NCI-H1694 treated with DMSO at 0.1 percent for 48 hours (cell line): ENCODE data around the gene FANCF.
"Not testable (repeated sequence)": the region's sequence is repeated elsewhere in the genome, so short reads cannot be mapped to it uniquely, and the experiment has no call there.

Experiments
- DNase-seq: peaks from one replicate; lab custom pipeline; 2025; lab: John Stamatoyannopoulos, UW

Gene FANCF, protein sequence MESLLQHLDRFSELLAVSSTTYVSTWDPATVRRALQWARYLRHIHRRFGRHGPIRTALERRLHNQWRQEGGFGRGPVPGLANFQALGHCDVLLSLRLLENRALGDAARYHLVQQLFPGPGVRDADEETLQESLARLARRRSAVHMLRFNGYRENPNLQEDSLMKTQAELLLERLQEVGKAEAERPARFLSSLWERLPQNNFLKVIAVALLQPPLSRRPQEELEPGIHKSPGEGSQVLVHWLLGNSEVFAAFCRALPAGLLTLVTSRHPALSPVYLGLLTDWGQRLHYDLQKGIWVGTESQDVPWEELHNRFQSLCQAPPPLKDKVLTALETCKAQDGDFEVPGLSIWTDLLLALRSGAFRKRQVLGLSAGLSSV

GRCh38 chr11:22625448-22626287, at the start of gene FANCF:
FANCF (minus strand) TSS chr11:22625823; CDS start chr11:22625810, 13 bp downstream.
- peak; percentile 89 for DNase-seq

GRCh38 chr11:22674470-22675439, 49.1 kb upstream of the FANCF start:
- DNase-seq, result no peak

DNA sequence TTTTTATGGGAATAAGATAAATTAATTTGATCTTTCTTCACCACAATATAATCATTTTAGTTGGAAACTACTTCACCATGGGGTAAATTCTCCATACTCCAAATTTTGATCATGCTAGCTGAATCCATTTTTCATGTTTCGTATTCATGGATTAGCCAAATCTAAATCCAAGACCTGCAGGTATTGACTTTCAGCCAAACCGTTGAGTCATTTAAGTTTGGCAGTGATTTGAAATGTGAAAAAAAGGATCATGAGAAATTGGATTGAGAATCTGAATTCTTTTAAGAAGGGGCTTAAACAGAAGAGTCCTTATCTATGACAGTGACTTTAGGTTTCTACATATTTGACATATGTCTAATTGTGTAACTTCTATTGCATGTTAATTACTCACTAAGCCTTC, 46.1 kb upstream of the FANCF start:
- DNase-seq, result no peak

- no peak for DNase-seq
These were observed 45.2 kb upstream of the FANCF start for GRCh38 chr11:22670830-22671229.

DNA sequence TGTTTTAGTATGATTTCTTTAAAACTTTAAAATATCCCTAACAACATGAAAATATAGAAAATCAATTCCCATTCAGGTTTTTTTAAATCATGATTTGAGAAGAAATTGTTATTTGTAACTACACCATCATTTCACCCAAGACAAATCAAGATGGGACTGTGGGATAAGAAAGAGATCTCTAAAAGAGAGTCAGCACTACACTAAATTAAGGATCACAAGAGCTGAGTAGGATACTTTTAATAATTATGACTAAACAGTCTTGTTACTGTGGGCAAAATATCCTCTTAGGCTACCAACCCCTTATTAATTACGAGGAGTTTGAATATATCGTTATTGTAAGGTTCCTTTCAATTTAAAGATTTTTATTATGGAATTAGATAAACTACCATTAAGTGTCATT, 43.7 kb upstream of the FANCF start:
- no peak for DNase-seq

DNA sequence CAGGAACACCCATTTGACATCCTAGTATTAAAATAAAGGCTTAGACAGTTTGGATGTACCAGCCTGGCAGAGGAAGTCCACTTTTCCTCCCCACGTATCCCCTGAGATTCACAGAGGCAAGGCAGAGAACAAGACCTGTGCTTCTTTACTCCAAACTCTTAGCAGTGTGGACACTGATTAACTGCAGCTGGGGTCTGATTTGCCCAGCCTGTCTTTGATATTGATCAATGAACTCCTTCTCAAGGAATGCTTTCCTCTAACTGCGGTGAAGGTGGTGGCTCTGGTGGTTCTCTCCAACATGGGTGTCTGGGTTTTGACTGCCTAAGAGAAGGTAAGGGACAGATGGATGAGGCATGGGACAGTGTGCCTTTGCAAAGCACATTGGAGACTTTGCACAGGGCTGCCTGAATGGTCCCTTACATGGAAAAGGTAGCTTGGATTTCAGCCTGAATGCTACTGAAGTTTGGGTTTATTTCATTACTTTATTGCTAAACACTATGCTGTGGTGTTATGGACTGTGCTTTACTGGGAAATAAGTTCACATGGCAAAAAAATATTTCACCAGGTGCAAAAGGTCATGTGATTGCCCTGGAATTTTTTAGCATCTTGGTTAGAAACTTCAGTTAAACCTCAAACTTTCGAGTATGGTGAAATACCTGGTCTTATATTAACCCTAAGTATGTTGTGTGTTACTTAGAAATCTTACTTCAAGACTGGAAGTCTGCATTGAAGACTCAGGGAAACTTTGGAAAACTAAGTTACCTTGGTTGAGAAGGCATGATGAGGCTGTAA, 42.6 kb upstream of the FANCF start:
- DNase-seq, result no peak

DNA sequence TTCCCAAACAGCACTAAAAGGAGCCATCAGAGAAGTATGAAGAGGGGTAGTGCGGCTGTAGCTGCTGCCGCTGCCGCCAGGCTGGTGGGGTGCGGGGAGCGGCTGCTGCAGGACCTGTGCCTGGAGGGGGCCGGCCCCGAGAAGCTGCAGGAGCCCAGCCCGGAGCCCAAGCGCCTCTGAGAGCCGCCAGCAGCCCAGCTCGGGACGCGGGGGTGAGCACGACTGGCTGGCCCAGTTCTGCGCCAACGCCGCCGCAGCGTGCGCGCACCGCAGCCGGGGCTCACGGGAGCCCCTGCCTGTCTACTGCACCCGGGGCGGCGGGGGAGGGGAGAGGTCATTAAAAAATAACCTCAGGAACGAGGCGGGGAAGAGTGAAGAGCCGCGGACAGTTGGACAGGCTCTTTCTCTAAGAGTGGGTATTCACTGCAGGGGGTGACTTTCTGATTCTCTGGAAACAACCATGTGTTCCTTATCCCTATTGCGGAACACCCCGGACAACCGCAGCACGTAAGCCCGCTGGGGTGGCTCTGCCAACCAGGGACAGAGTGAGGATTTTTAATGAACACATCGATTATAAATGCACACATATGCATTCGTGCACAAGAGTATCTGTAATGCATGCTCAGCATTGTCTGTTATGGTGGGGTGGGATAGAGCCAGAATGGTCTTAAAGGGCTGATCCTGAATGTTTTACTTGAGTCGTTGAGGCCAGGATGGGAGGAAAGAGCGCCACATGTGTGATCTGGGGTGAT, 41.2 kb upstream of the FANCF start:
- DNase-seq, result peak; percentile 50

DNA sequence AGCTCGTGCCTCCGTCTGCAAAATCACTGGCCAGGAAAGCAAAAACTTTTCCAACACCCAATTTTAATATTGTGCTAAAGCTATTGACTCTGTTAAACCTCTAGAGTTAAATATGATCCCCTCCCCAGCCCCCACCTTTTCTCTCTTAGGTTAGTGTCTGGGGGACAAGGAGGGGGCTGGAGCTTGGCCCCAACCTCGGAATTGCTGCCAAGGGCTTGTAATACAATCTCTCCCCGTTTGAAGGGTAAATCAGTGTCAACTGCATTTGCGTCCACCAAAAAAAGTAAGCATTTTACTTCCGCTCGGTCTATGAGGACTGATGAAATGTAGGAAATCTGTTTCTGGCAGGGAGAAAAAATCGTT, 40.7 kb upstream of the FANCF start, which contains the start of gene GAS2:
GAS2 (plus strand) TSS at position 287 of the 363 bp plus-strand sequence. CDS start 8,259 bp downstream, outside the sequence.
- no peak for DNase-seq

DNA sequence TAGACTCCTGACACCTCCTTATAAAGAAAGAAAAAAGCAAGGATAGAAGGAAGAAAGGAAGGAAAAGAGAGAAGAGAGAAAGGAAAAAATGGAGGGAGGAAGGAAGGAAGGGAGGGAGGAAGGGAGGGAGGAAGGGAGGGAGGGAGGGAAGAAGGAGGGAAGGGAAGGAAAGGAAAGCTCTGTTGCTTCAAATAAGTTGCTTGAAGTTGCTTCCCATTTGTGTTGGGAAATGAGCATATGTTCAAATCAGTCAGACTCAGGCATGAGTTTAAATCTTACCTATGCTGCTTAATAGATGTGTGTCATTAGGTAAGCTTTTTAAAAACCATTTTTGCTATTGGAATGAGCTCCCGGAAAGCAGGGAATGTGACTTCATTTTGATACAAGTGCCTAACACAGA, 34.2 kb upstream of the FANCF start:
- no peak for DNase-seq

DNA sequence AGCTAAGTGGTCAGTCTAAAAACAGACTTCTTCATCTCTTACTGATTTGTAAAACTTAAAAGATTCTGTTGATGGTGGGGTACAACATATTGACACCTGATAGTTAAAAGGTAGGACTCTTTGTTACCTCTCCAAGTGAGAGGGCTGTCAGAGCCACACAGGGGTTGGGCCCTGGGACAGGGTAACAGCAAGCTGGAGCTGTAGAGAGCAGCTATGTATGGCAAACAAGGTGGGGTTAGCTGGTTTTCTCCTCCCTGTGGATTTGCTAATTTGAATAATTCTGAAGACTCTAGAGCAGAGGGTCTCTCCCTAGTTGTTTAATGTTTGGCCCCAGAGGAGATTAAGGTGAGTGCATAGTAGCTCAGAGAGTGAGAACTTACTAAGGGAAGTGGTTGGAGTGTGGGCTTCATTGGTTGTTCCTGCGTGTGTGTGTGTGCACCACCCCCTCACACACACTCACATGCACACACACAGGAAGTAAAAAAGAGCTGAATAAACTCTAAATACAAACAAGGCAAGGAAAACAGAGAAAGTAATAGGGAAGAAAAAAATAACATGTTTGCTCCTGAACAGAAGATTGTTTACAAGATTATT, 31.6 kb upstream of the FANCF start:
- no peak for DNase-seq

DNA sequence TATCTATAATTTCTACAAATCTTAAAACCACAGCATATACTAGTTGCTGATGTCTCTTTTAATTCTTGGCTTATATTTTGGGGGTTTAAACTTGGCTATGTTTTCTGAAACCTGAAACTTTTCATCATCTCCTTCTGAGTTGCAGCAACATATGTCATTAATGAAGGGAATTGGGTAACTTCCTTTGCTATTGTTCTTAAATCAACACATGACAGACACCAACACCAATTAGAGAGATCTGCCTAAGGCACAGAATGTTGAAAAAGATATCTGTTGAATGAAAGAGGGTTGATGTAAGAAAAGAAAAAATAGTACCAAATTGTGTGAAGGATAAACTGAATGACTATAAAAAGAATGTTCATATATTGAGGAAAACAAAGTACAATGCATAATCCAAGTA, 30.5 kb upstream of the FANCF start:
- DNase-seq, result no peak

DNA sequence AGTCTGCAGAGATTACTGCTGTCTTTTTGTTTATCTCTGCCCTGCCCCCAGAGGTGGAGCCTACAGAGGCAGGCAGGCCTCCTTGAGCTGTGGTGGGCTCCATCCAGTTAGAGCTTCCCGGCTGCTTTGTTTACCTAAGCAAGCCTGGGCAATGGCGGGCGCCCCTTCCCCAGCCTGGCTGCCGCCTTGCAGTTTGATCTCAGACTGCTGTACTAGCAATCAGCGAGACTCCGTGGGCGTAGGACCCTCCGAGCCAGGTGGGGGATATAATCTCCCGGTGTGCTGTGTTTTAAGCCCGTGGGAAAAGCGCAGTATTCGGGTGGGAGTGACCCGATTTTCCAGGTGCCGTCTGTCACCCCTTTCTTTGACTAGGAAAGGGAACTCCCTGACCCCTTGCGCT, 26.7 kb upstream of the FANCF start:
- DNase-seq, result not testable (repeated sequence)

DNA sequence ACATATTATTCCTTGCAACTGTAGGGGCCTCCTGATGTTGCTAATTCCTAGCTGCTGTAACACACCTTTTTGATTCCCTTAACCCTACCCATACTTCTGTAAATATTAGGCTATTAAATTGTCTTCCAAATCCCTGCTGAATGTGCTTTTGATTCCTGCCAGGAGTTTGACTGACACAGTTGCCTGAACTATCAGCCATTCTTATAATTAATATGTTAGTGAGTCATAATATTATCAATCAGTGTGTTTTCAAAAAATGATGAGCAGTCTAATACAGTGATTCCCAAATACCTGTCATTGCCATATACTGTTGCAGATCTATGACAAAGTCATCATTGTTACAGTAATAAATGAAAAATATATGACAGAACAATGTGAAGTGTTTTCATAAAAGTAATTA, 15.9 kb upstream of the FANCF start:
- DNase-seq, result no peak

- DNase-seq, result no peak
These were observed 15.2 kb upstream of the FANCF start for GRCh38 chr11:22640862-22641261.

DNA sequence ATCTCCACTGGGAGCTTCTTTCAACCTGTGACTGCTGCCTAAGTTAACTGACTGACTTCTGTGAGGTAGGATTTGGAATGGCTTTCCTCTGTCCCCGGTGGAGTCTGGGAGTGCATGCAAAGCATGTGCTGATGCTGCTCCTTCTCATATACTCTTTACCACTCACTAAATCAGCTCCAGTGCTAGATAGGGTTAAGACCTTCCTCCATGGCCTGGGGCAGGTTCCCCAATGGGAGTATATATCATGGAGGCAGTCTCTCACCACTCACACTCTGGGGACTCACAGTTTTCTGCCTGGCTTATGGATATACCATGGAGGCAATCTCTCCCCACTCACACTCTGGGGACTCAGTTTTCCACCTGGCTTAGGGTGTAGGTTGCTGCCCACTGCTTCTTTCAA, 10.1 kb upstream of the FANCF start:
- DNase-seq, result no peak

DNA sequence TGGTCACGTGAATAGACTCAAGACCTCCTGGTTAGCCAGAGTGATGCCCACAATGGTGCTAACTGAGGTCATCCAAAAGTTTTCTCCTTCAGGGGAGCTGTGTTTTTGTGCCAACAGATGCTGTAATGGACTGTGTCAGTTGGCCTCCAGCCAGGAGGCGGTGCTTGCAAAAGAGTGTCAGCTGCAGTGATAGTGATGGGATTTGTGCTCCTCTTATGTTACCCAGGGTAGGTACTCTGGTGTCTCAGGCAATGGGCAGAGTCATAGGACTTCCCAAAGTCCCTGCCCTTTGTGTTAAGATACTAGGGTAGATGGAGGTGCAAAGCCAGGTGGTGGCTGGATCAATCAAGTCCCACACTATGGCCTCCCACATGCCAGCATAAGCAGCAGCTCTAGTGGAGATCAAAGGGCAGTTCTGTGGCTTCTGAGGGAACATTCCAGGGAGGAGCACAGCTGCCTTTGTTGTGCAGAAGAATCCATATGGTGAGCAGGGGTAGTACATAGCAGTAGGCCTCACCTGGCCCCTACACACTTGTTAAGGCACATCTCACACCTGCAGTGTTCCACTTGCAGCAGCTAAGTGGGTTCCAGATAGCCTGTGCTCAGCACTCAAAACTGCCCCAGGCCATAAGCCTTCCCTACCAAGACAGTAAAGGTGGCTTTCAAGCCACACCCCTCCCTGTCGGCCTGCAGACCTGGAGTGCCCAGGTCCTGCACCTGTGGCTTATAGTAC, 9.4 kb upstream of the FANCF start:
- no peak for DNase-seq

GRCh38 chr11:22633354-22633902, 7.8 kb upstream of the FANCF start:
- no peak for DNase-seq

- DNase-seq, result no peak
These were observed 1.8 kb upstream of the FANCF start for GRCh38 chr11:22627421-22627820.
